SW 1271 (cell line): ENCODE results near the gene CDH23.

Source experiments
- DNase-seq, 2 experiments: peaks; one replicate each; lab custom pipeline; 2025; lab: John Stamatoyannopoulos, UW

CDH23 gene

DNA sequence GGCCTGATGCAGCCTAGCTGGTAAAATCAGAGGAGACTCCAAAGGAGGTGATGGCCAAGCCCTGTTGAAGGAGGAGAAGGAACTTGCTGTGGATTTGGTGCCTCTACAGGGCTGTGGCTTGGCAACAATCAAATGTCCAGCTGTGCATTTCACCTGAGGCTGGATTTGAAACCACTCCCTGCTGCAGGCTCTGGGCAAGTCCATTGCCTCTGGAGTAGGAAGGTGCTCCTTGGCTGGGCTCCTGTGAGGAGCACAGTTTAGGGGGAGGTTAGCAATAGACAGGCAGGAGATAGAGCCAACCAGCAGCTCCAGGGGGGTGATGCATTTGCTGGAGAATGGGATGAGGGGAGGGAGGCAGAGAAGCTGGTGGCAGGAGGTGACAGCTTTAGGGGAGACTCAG lies 26.5 kb downstream of the CDH23 start:
- no peak for DNase-seq

DNA sequence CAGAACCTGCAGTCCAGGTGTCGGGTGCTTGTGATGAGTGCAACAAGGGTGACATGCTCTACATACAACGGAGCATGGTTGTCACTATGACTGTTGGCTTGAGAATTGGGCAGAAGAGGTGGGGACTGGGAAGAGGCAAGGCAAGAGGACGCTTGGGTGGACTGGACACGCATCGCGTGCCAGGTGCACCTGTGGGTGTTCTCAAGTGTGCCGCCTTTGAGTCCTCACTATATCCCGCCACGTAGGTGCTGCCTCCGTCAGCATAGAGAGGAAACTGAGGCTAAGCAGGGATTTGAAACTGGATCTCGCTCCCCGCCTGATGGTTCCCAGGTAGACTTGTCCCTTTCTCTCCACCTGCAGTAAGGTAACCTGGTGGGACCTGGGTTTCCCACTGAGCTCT lies 27.2 kb downstream of the CDH23 start:
- DNase-seq, result no peak

DNA sequence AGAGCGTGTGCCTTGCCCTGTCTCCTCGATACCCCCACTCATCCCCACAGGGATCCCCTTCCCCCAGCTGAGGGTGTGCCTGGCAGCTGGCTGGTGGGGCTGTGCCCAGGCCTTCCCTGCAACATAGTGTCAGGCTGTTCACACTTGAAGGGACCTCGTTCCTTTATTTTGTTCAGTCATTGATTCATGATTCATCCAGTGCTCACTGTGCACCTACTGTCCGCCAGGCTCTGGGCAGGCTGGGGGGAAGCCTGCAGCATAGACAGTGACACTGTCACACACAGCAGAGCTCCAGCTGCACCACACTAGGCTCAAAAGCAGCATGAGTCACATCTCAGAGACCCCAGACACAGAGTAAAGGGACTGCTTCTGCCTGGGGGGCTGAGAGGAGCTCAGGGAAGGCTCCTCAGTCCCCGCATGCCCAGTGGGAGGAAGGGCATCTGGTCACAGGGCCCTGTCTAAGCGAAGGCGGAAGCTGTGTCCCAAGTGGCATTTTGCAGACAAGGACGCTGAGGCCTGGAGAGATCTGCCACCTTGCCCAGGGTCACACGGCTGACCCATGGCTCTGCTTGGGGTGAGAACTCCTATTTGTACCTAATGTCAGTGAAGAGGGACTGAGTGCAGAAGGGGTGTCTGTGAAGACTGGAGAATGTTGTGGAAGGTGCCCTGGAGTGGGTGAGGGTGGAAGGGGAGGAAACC lies 27.9 kb downstream of the CDH23 start:
- no peak for DNase-seq

DNA sequence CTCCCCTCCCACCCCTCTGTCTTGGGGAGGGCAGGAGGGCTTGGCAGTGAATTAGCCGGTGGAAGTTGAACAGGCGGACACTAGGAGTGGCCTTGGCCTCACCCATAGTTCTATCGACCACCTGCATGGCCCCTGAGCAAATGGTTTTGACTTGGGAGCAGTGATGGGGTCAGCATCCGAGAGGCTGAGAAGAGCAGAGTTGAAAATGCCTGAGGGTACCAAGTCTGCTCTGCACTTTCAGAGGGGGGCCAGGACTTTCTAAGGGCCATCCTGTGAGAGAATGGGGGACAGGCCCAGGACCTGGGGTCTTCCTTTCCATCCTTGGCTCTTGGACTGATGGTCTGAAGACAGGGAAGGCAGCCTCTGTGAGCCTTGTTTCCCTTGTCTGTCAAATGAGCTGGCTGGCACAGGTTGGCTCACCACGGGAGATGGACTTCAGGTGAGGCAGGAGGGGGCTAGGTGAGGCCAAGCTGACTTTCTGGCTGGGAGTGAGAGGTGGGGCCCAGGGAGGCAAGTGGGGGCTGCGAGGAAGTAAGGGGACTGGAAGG lies 29.4 kb downstream of the CDH23 start:
- no peak for DNase-seq

DNA sequence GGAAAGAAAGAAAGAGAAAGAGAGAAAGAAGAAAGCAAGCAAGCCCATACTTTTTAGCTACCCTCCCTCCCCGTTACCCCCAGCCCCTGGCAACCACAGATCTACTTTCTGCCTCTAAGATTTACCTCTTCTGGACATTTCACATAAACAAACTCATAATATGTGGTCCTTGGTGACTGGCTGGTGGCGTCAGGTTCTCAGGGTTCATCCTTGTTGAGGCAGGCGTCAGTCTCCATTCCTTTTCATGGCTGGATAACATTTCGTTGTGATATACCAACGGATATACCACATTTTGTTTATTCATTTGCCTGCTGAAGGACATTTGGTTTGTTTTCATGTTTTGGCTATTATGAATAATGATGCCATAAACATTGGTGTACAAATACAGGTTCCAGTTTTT lies 30.5 kb downstream of the CDH23 start:
- DNase-seq, result no peak

DNA sequence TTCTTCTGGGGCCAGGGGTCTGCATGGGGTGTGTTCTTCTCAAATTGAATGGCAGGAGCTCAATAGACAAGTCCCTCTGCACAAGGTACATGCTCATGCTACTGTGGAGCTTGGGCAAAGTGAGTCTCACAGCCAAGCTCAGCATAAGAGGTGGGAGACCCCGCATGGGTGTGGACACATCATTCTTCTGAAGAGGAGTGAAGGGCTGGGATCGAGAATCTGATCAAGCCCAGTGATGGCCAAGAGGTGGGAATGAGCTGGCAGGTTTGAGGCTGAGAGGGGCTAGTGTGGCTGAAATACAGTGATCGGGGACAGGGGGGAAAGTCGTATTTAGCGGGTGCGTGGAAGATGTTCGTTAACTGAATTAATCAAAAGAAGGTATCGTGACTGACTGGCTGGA lies 32.6 kb downstream of the CDH23 start:
- no peak for DNase-seq

DNA sequence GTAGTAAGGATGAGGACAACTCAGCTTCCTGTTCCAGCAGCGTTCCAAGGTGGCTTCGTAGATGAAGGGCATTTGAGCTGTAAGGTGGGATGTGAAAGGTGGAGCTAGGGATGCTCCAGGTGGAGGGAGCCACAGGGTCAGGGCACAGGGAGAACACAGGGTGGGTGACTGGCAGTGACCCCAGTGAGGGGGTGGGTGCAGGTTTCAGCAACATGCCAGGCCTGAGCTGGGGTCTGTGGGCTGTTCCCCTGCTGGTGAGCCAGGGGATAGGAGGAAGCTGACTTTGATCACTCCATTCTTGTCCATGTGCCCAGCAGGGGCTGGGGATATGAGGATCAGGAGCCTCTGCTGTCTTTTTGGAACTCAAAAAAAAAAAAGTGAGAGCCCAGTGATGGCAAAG lies 33.2 kb downstream of the CDH23 start:
- DNase-seq, result no peak

DNA sequence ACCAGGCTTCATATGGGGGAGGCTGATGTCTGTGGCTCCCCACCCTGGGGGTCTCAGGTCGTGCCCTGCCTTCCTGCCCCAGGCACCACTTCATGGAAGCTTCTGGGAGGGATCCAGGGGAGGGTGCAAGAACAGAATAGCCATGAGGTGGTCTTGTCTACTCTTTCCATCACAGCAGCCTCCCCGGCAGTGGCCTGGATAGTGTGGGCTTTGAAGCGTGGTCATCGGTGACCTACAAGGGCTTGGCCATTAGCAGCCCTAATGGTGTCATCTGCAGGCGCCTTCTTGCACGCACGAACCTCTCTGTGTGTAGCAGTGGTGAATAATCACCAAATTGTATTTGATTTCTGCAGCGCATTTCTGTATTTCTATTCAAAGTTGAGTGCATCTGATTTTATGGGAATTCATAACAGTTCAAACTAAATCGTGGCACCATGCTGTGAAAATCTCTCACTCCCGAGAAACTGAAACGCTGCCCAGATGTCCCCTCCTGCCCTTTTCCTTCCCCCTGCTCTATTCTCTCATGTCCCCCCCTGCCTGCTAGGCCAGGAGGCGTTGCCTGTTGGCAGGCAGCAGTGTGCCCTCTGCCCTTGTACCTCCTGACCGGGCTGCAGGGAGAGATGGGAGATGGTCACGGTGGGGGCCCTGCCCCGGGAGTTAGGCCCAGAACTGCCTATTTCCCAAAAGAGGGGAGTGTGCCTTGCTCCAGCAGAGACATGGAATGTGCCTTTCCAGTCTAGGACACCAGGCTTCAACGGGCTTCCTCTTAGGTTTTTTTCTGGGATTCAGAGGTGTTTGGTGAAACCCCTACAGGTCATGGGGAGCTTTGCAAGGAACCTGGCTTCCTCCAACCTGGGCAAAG lies 34.8 kb downstream of the CDH23 start:
- no peak for DNase-seq

DNA sequence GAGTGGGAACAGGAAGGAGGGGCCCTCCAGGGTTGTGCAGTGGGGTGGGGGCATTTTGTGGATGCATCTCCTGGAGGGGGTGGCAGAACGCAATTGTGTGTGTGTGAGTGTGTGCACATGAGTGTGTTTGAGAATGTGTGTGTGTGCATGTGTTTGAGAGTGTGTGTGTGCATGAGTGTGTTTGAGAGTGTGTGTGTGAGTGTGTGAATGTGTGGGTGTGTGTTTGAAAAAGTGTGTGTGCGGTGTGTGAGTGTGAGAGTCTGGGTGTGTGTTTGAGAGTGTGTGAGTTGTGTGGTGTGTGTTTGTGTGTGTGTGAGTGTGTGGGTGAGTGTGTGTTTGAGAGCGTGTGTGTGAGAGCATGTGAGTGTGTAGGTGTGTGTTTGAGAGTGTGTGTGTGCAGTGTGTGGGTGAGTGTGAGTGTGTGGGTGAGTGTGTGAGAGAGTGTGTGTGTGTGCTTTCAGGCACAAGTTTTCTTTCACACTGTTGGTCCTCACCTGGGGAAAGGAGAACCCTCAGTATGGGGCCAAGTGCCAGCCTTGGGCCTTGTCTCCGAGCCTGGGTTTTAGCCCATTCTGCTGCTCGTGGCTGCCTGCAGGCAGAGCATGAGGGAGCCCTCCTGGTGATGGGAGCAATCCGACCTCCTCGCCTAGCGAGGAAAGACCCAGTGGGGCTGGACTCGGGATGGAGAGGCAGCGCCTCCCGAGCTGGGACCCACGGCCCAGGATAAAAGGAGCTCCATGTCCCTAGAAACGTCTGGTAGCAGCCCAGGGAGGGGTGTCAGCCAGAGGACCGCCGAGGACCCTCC lies 35.6 kb downstream of the CDH23 start:
- no peak for DNase-seq

DNA sequence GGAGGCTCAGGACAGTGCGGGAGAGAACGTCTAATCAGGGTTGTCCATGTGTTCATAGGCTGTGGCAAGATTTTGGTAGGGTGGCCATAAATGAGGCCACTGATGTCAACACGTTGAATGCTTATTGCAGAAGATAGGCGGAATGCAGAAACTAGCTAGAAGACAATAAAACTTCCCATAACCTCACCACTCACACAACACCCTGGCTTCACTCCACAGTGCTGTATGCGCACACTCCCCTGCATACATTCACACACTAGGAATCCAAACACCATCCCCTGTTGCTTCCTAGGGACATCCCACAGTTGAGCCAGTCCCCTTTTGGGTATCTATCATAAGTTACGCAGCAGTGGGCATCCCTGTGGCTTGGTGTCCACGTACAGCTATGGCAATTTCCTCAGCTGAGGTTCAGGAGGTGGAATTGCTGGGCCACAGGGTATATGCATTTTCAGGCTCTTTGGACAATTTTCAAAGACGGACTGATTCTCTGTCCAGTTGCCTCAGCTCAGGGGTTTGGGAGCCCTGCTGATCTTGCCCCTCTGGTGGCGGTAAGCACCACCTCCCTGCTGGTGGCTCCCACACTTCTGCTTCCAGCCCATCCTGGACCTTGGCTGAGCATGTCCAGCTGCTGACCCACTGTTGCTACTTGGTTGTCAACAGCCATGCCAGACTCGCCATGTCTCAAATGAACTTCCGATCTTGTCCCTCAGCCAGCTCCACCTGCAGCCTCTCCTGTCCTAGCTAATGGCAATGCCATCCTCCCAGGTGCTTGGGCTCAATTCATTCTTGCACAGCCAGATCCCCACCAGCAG lies 36.4 kb downstream of the CDH23 start:
- DNase-seq, result no peak

DNA sequence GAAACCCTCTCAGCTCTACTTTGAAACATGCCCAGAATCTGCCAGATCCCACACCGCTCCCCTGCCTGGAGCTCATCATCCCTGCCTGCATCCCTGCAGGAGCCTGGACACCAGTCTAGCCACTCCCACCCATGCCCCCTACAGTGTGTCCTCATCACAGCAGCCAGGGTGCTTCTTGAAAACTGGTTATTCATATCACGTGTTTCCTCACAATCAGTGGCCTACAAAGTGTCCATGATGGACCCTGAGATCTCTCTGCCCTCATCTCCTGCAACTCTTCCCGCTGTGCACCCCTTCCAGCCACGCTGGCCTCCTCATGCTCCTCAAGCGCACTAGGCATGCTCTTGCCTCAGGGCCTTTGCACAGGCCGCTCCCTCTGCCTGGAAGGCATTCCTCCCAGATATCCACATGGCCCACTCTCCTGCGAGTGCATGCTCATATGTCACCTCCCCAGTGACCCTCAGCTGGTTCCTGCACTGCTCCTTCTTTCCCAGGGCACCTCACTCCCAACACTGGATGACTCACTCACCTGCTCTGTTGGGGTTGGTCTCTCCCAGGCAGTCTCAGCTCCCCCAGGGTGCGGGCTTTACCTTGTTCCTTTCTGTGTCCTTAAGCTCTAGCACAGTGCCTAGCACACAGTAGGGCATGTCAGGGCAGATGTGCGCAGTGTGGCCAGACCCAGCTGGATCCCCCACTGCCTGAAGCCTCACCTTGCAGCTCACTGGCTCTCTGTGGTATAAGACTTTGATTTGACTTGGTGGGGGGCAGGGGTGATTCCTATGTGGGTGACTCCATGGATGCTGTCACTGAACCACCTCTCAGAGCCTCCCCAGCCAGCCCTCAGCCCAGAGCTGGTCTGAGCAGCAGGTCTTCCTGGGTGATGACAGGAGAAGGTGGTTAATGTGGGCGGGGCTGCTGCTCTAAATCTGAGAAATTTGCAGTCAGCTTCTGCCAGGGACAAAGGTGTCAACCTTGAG lies 37.3 kb downstream of the CDH23 start:
- DNase-seq, result no peak

DNA sequence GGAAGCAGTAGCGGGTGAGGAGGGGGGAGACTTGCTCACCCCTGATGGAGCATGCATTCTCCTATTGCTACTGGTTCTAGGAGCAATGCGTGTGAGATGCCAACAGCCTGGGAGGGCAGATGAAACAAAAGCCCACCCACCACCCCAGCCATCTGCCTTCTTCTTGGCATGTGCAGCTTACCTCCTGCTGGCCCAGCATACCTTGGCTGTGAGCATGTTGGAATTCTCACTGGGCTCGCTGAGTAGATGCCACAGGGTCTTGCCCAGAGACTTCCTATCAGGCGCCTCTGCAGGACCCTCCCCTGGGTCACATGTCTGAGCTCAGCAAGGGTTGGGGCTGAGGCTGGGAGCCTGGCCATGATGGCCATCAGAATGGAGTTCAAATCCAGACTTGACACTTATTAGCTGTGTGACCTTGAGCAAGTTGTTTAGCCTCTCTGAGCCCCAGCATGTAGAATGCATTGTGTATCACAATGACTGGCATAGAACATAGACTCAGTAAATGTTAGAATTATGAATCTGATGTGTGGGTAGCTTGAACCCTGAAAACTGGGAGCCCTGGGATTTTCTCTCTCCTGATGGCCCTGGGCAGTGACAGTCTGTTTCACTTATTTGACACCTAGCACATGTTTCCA lies 38.2 kb downstream of the CDH23 start:
- DNase-seq, result no peak

DNA sequence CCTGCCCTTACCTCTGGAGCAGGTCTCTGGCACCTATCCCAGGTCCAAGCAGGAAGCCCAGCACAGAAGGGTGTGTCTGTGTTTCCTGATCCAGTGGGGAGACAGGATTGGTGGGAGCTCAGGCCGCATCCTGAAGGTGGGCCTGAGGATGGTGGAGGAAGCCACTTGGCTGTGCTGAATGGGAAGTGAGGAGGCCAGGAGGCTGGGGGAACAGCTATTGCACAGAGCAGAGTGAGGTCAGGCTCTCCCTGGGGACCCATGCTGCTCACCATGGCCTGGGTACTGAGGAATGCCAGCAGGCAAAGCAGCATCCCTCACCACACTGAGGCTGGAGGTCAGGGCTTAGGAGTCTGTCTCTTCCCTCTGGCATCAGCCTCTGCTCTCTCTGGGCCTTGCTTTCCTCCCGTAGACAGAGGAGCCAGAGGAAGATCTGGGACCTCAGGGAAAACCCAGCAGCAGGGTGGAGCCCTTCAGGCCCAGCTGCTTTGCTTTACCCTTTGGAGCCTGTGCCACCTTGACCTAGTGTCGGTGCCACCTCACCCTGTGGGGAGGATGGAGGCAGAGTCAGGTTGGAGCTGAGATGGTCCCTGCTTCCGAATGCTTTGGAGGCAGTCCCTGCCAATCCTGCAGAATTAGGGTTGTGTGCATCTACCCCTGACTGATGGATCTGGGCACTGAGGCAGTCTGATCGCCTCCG lies 39.0 kb downstream of the CDH23 start:
- DNase-seq, result no peak

DNA sequence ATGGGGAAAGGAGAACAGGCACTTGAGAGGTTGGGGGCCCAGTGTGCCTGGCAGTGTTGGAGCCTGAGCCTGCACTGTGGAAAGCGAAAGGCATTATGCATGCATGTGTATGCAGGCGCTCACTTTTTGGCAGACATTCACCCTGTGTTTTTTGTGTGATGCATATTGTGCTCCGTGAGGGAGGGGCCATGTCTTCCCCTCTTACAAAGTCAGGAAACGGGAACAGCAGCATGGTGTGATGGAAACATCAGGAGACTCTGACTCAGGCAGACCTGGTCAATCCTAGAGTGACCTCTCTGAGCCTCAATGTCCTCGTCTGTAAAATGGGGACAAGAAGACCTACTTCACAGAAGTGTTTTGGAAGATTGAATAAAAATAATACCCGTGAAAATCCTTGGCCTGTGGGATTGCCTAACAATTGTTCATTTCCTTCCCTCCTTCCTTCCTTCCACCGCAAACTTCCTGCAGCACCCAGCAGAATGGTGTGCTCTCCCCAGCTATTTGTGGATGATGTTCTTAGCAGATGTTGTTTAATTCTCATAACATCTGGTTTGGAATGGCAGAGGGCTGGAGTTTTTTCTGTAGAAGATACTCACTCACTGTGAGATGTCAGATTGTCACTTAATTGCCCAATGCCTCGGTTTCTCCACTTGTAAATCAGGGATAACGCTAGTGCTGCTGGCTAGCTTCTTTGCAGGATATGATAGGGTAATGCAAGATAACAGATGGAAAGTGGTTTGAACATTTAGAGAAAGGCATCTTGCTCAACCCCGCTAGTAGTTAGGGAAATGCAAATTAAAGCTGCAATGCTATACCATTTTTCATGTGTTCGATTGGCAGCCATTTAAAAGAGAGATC lies 39.8 kb downstream of the CDH23 start:
- no peak for DNase-seq

DNA sequence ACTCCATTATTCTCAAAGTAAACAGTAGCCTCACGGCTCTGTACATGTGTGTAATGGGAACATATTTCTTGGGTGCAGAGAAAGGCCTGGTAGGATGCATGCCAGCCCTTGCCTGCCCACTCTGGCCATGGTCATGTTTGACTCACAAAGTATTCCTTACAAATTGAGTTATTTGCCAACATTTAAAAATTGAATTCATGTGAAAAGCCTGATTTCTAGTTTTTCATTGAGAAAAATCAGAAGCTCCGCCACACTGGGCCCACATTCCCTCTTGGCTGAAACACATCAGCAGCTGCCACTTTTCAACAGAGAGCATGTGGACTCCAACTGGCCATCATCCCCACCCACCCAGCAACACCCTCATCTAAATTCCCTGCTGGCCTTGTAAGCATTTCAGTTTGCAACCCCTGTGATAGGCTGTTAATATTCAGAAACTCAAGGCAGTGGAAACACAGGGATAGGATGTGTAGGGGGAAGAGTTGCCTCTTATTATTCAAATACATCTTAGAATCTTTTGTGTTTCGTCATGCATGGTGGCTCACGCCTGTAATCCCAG lies 40.9 kb downstream of the CDH23 start:
- no peak for DNase-seq

DNA sequence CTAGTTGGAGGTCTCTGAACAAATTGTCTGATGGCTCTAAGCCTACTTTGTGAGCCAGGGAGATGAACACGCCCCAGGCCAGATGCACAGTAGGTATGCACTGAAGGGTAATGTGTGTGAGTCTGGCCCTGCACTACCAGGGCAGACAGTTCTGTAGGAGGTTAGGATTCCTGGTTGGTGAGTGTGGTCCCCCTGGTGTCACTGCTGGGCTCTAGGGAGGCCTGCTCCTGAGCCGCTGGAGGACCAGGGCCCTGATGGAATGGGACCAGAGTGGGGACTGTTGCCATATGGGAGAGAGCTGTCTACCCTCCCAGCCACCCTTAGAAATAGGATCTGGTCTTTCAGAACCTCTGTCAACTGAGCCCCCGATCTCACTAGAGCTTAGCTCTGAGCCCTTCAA lies 42.0 kb downstream of the CDH23 start:
- no peak for DNase-seq

DNA sequence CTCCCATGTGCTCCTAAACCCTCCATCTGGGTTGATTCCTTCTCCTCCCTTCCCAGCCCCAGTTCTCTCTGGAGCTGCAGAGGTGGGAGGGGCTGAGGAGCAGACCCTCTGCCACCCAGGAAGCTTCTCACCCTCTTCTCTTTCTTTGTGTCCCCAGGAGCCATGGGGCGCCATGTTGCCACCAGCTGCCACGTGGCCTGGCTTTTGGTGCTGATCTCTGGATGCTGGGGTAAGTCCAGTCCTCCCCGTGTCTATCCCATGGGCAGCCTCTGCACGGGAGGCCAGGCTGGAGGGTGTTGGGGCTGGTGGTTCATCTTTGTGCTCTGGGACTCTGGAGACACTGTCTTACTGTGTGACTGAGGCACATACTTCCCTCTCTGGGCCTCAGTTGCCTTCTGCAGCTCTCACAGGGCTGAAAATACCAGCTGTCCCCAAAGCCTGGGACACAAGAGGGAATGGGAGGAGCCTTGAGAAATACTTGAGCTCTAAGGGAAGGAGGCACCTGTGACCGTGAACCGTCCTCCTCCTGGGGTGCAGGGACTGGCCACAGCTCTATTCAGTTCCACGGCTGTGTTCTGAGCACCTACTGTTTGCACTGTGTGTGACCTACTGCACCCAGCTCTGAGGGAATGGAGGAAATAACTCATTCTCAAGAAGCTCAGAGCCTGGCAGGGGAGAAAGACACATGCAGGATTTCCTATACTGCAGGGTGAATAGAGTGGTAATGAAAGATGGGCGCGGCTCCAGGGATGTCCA lies 43.1 kb downstream of the CDH23 start:
- no peak for DNase-seq
